ENCODE results near the gene LGR4. TPM values are rescaled to one million over a fixed set of nuclear protein-coding genes. Genes with fewer than 3 reads are reported as not detected.

LGR4 gene
- total RNA-seq, 3 donors from 2014 or later (not counting 1 experiment from before 2014, with no cell fraction given), result 0.08 to 0.70 (median 0.35) TPM

GRCh38 chr11:27481992-27482391, 9.4 kb upstream of the LGR4 start:
- H3K4me1 Mint-ChIP-seq, result no peaks in the 10 kb centered on the region
- no CpG with 5 or more reads among the region's 4 CpGs for WGBS (ENCODE audit: insufficient coverage)
- H3K9me3 Mint-ChIP-seq, result no peaks in the 10 kb centered on the region
- H3K4me1 ChIP-seq (ENCODE audit: control insufficient read depth, insufficient read depth, low read length), result no peaks in the 10 kb centered on the region
- TF ChIP-seq, protein P1, sequence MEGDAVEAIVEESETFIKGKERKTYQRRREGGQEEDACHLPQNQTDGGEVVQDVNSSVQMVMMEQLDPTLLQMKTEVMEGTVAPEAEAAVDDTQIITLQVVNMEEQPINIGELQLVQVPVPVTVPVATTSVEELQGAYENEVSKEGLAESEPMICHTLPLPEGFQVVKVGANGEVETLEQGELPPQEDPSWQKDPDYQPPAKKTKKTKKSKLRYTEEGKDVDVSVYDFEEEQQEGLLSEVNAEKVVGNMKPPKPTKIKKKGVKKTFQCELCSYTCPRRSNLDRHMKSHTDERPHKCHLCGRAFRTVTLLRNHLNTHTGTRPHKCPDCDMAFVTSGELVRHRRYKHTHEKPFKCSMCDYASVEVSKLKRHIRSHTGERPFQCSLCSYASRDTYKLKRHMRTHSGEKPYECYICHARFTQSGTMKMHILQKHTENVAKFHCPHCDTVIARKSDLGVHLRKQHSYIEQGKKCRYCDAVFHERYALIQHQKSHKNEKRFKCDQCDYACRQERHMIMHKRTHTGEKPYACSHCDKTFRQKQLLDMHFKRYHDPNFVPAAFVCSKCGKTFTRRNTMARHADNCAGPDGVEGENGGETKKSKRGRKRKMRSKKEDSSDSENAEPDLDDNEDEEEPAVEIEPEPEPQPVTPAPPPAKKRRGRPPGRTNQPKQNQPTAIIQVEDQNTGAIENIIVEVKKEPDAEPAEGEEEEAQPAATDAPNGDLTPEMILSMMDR (IDR thresholded peaks at IDR 0.05), result no peak
- DNase-seq, result no peak
- intact Hi-C loops (cut with micrococcal nuclease), result no loop called here
- H3K27ac ChIP-seq (ENCODE audit: low read length), result no peak overlapping the region
- no peak overlapping the region for H3K4me3 ChIP-seq (ENCODE audit: low read length)
- H3K36me3 ChIP-seq (ENCODE audit: control insufficient read depth, insufficient read depth, low read length), result no peaks in the 10 kb centered on the region
- no peak for ATAC-seq
- H3K27me3 Mint-ChIP-seq (ENCODE audit: low read depth in 2 of 2), result no peaks in the 10 kb centered on the region
- no peaks in the 10 kb centered on the region for H3K36me3 Mint-ChIP-seq
- no peaks in the 10 kb centered on the region for H3K27me3 ChIP-seq (ENCODE audit: control insufficient read depth, insufficient read depth, low read length)
- no peak overlapping the region for H3K27ac Mint-ChIP-seq
- H3K4me3 Mint-ChIP-seq, result no peak overlapping the region
- no peaks in the 10 kb centered on the region for H3K9me3 ChIP-seq (ENCODE audit: control insufficient read depth, insufficient read depth, low read length)

- no peak for DNase-seq
- Mint-ChIP-seq H3K9me3 (no peaks in the 10 kb centered on the region), H3K4me1 (peaks cover 7 to 8% of the 10 kb centered on the region in 2 donors), H3K4me3 (no peak overlapping the region), H3K36me3 (no peaks in the 10 kb centered on the region), H3K27ac (no peak overlapping the region), H3K27me3 (ENCODE audit: low read depth in 2 of 2) (peaks cover 0 to 5% of the 10 kb centered on the region in 2 donors)
- intact Hi-C loops (cut with micrococcal nuclease), result no loop called here
- Histone ChIP-seq H3K9me3 (ENCODE audit: control insufficient read depth, insufficient read depth, low read length) (no peaks in the 10 kb centered on the region), H3K36me3 (ENCODE audit: control insufficient read depth, insufficient read depth, low read length) (no peaks in the 10 kb centered on the region), H3K27ac (ENCODE audit: low read length) (no peak overlapping the region), H3K4me3 (ENCODE audit: low read length) (no peak overlapping the region), H3K27me3 (ENCODE audit: control insufficient read depth, insufficient read depth, low read length) (peaks cover 2% of the 10 kb centered on the region), H3K4me1 (ENCODE audit: control insufficient read depth, insufficient read depth, low read length) (peaks cover 3% of the 10 kb centered on the region)
- TF ChIP-seq, protein P1 (IDR thresholded peaks at IDR 0.05), result no peak
- no peak for ATAC-seq
- WGBS (ENCODE audit: insufficient coverage), result 73% methylated on average over 1 of the region's 2 CpGs
Measured at GRCh38 chr11:27477831-27478230, 5.2 kb upstream of the LGR4 start.

DNA sequence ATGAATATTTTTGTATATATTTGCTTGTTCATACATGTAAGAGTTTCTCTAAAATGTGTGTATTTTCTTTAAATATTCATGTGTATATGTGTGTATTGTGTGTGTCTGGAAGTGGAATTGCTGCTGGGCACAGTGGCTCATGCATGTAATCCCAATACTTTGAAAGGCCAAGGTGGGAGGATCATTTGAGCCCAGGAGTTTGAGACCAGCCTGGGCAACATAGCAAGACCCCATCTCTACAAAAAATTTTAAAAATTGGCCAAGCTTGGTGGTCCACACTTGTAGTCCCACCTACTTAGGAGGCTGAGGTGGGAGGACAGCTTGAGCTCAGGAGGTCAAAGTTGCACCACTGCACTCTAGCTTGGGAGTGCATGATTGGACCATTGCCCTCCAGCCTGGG, 4.7 kb upstream of the LGR4 start:
- ATAC-seq, result no peak
- peaks cover 12 to 13% of the 10 kb centered on the region in 2 donors for H3K4me1 Mint-ChIP-seq

DNA sequence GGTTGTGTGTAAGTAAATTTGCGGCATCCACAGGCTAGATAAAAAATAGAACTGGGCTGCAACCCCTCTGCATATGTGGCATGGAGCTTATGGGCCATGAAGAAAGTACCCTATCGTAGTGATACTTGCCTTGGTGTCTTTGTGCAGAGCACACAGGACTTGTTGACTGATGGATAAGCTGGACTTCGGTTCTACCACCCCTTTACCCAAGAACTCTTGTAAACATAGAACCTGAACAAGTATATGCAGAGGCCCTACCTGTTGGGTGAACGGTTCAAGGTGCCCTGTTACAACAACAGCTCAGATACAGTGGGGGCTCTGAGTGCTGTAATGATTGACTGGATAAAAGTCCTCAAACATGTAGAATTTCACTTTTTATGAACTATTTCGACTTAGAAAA, 3.0 kb upstream of the LGR4 start:
- intact Hi-C loops (cut with micrococcal nuclease), result no loop called here
- Mint-ChIP-seq H3K36me3 (no peaks in the 10 kb centered on the region), H3K27me3 (ENCODE audit: low read depth in 2 of 2) (peaks cover 10 to 17% of the 10 kb centered on the region in 2 donors), H3K4me1 (peaks cover 21 to 23% of the 10 kb centered on the region in 2 donors), H3K9me3 (no peaks in the 10 kb centered on the region), H3K4me3 (no peak overlapping the region), H3K27ac (no peak overlapping the region)
- TF ChIP-seq, protein P1 (IDR thresholded peaks at IDR 0.05), result no peak
- no peak overlapping the region for H3K27ac ChIP-seq (ENCODE audit: low read length)
- peaks cover 18% of the 10 kb centered on the region for H3K4me1 ChIP-seq (ENCODE audit: control insufficient read depth, insufficient read depth, low read length)
- no peak overlapping the region for H3K4me3 ChIP-seq (ENCODE audit: low read length)
- WGBS (ENCODE audit: insufficient coverage), result 94% methylated on average over 5 of the region's 5 CpGs
- peaks cover 10% of the 10 kb centered on the region for H3K27me3 ChIP-seq (ENCODE audit: control insufficient read depth, insufficient read depth, low read length)
- H3K9me3 ChIP-seq (ENCODE audit: control insufficient read depth, insufficient read depth, low read length), result no peaks in the 10 kb centered on the region
- H3K36me3 ChIP-seq (ENCODE audit: control insufficient read depth, insufficient read depth, low read length), result no peaks in the 10 kb centered on the region
- no peak for ATAC-seq
- no peak for DNase-seq

More for the DNA sequence above, 4.7 kb upstream of the LGR4 start:
- Histone ChIP-seq H3K36me3 (ENCODE audit: control insufficient read depth, insufficient read depth, low read length) (no peaks in the 10 kb centered on the region), H3K4me3 (ENCODE audit: low read length) (no peak overlapping the region), H3K27me3 (ENCODE audit: control insufficient read depth, insufficient read depth, low read length) (peaks cover 2% of the 10 kb centered on the region), H3K27ac (ENCODE audit: low read length) (no peak overlapping the region), H3K4me1 (ENCODE audit: control insufficient read depth, insufficient read depth, low read length) (peaks cover 7% of the 10 kb centered on the region), H3K9me3 (ENCODE audit: control insufficient read depth, insufficient read depth, low read length) (no peaks in the 10 kb centered on the region)
- DNase-seq, result no peak
- no peaks in the 10 kb centered on the region for H3K9me3 Mint-ChIP-seq
- H3K27me3 Mint-ChIP-seq (ENCODE audit: low read depth in 2 of 2), result peaks cover 0 to 9% of the 10 kb centered on the region in 2 donors
- TF ChIP-seq, protein P1 (IDR thresholded peaks at IDR 0.05), result no peak
- H3K27ac Mint-ChIP-seq, result no peak overlapping the region
- H3K4me3 Mint-ChIP-seq, result no peak overlapping the region
- H3K36me3 Mint-ChIP-seq, result no peaks in the 10 kb centered on the region
- intact Hi-C loops (cut with micrococcal nuclease), result no loop called here
